ENCODE data around the gene MT1A. TPM values are rescaled to one million over a fixed set of nuclear protein-coding genes. Genes with fewer than 3 reads are reported as not detected.
"Not testable (repeated sequence)": the region's sequence is repeated elsewhere in the genome, so short reads cannot be mapped to it uniquely, and the experiment has no call there.

MT1A gene
- total and polyA plus RNA-seq, 2 experiments from 2014 or later = 1.9 TPM; not detected in 1

- Histone ChIP-seq H3K27ac (no peak overlapping the region), H3K27me3 (peaks cover 97% of the 10 kb centered on the region), H3K36me3 (replicated peaks; ENCODE audit: insufficient read depth, low read depth) (no peaks in the 10 kb centered on the region), H3K4me2 (peak overlapping the region; percentile 62), H2AFZ (no peak overlapping the region), H3K79me2 (no peaks in the 10 kb centered on the region), H3K9me3 (ENCODE audit: low read depth) (no peaks in the 10 kb centered on the region), H3K9me2 (replicated peaks; ENCODE audit: insufficient read depth) (no peaks in the 10 kb centered on the region), H3K4me1 (ENCODE audit: insufficient read depth) (no peaks in the 10 kb centered on the region), H4K20me1 (ENCODE audit: insufficient read depth, poor library complexity, severe bottlenecking) (no peaks in the 10 kb centered on the region), H3K4me3 (no peak overlapping the region)
- no peak for TF ChIP-seq EZH2phosphoT487 (IDR thresholded peaks at IDR 0.05; ENCODE audit: low read depth, severe bottlenecking, unreplicated experiment)
- peak; percentile 20 for TF ChIP-seq EZH2 (IDR thresholded peaks at IDR 0.05; ENCODE audit: borderline replicate concordance)
- no peak for TF ChIP-seq CTCF (IDR thresholded peaks at IDR 0.05; ENCODE audit: poor library complexity)
- 17% methylated on average over 31 of the region's 48 CpGs for WGBS (ENCODE audit: low lambda C conversion rate, missing lambda C conversion rate)
- no peak for DNase-seq (ENCODE audit: low spot score)
These were observed 24.2 kb downstream of the MT1A start for GRCh38 chr16:56662357-56663354.

GRCh38 chr16:56664506-56664905, 26.0 kb downstream of the MT1A start:
- Histone ChIP-seq H3K4me2 (no peak overlapping the region), H3K27ac (no peak overlapping the region), H2AFZ (no peak overlapping the region), H3K27me3 (peaks cover 100% of the 10 kb centered on the region), H3K4me3 (no peak overlapping the region), H4K20me1 (ENCODE audit: insufficient read depth, poor library complexity, severe bottlenecking) (no peaks in the 10 kb centered on the region), H3K4me1 (ENCODE audit: insufficient read depth) (no peaks in the 10 kb centered on the region), H3K36me3 (replicated peaks; ENCODE audit: insufficient read depth, low read depth) (no peaks in the 10 kb centered on the region), H3K9me2 (replicated peaks; ENCODE audit: insufficient read depth) (no peaks in the 10 kb centered on the region), H3K9me3 (ENCODE audit: low read depth) (no peaks in the 10 kb centered on the region), H3K79me2 (no peaks in the 10 kb centered on the region)
- 78% methylated on average over 1 of the region's 1 CpG for WGBS (ENCODE audit: low lambda C conversion rate, missing lambda C conversion rate)
- DNase-seq (ENCODE audit: low spot score) = no peak
- TF ChIP-seq EZH2 (IDR thresholded peaks at IDR 0.05; ENCODE audit: borderline replicate concordance) (no peak), EZH2phosphoT487 (IDR thresholded peaks at IDR 0.05; ENCODE audit: low read depth, severe bottlenecking, unreplicated experiment) (no peak), CTCF (IDR thresholded peaks at IDR 0.05; ENCODE audit: poor library complexity) (no peak)

- not testable (repeated sequence) for H2AFZ ChIP-seq; H3K4me1 ChIP-seq (ENCODE audit: insufficient read depth); H3K9me3 ChIP-seq (ENCODE audit: low read depth); H3K79me2 ChIP-seq; H3K27ac ChIP-seq; H3K9me2 ChIP-seq (replicated peaks; ENCODE audit: insufficient read depth); H3K4me2 ChIP-seq; DNase-seq (ENCODE audit: low spot score); H3K4me3 ChIP-seq; H3K36me3 ChIP-seq (replicated peaks; ENCODE audit: insufficient read depth, low read depth); H4K20me1 ChIP-seq (ENCODE audit: insufficient read depth, poor library complexity, severe bottlenecking)
- peaks cover 100% of the 10 kb centered on the region for H3K27me3 ChIP-seq
- WGBS (ENCODE audit: low lambda C conversion rate, missing lambda C conversion rate) = 61% methylated on average over 8 of the region's 8 CpGs
These were observed 27.1 kb downstream of the MT1A start for GRCh38 chr16:56665286-56666261.
